ENCODE data around the gene SLC10A7. TPM values are rescaled to one million over a fixed set of nuclear protein-coding genes. Genes with fewer than 3 reads are reported as not detected.

The SLC10A7 gene
- total RNA-seq, 1 experiment from 2014 or later, result 3.9 TPM

- no peak overlapping the region for H3T11ph ChIP-seq (ENCODE audit: low read length)
- no peak for TF ChIP-seq CTCF (conservative IDR thresholded peaks at IDR 0.05)
- Mint-ChIP-seq H3K4me3 (no peak overlapping the region), H3K36me3 (ENCODE audit: insufficient read depth in 1 of 3, low read depth in 3 of 3) (peaks cover 0 to 10% (median 2%) of the 10 kb centered on the region in 3 experiments; a peak in 3 of 7 replicates), H3K27me3 (ENCODE audit: low read depth) (no peaks in the 10 kb centered on the region), H3K9me3 (peaks cover 3 to 6% of the 10 kb centered on the region in 2 experiments; a peak in 2 of 5 replicates), H3K4me1 (peaks cover 4% of the 10 kb centered on the region in 2 experiments; a peak in 2 of 4 replicates), H3K27ac (no peak overlapping the region)
- no peak overlapping the region for H3K9ac ChIP-seq (ENCODE audit: extremely low read depth, insufficient read length, low read length)
- H2BK20ac ChIP-seq (ENCODE audit: low read depth, low read length, poor library complexity, severe bottlenecking), result no peak overlapping the region
- H2BK12ac ChIP-seq (ENCODE audit: insufficient read length, low read depth, low read length), result no peak overlapping the region
- H3K4me1 ChIP-seq (ENCODE audit: insufficient read depth, low read length), result no peaks in the 10 kb centered on the region; the same call in 1 of the 2 replicates
- H2AK5ac ChIP-seq (ENCODE audit: insufficient read length, low read length), result no peak overlapping the region
- H4K8ac ChIP-seq (replicated peaks; ENCODE audit: insufficient read length, low read depth, low read length), result no peak overlapping the region
- H2AFZ ChIP-seq (ENCODE audit: low read length), result no peak overlapping the region
- no peak overlapping the region for H2BK120ac ChIP-seq (ENCODE audit: low read depth, low read length, poor library complexity, severe bottlenecking)
- H3K4ac ChIP-seq (ENCODE audit: low read depth, low read length), result no peak overlapping the region
- no peak overlapping the region for H3K4me2 ChIP-seq (ENCODE audit: insufficient read depth, insufficient read length, low read length)
- no peak overlapping the region for H2BK15ac ChIP-seq (ENCODE audit: low read depth, low read length)
- no peaks in the 10 kb centered on the region for H3K79me1 ChIP-seq (ENCODE audit: insufficient read depth, low read depth, low read length, poor library complexity, severe bottlenecking)
- no peak overlapping the region for H4K91ac ChIP-seq (ENCODE audit: insufficient read length, low read depth, low read length)
- no peak overlapping the region for H4K5ac ChIP-seq (ENCODE audit: insufficient read length, low read depth, low read length)
- no peaks in the 10 kb centered on the region for H3K23me2 ChIP-seq (ENCODE audit: insufficient read length, low read depth, low read length, poor library complexity, severe bottlenecking)
- H4K20me1 ChIP-seq (ENCODE audit: control insufficient read depth, insufficient read depth, insufficient read length), result no peaks in the 10 kb centered on the region
- no peaks in the 10 kb centered on the region for H3K9me3 ChIP-seq (ENCODE audit: control insufficient read depth, low read depth, low read length)
- no peak overlapping the region for H3K23ac ChIP-seq (ENCODE audit: insufficient read length, low read depth, low read length)
- H3K18ac ChIP-seq (ENCODE audit: insufficient read length, low read depth, low read length), result no peak overlapping the region
- H3K14ac ChIP-seq (ENCODE audit: insufficient read depth, low read length), result no peak overlapping the region
- no peaks in the 10 kb centered on the region for H3K27me3 ChIP-seq (ENCODE audit: insufficient read depth, low read length)
- WGBS (ENCODE audit: extremely low coverage, insufficient read length, low lambda C conversion rate), result no CpG with 5 or more reads among the region's 2 CpGs
- H2BK5ac ChIP-seq (ENCODE audit: insufficient read length, low read length), result no peak overlapping the region
- H3K79me2 ChIP-seq (ENCODE audit: insufficient read depth, low read length), result no peaks in the 10 kb centered on the region
- no peak for DNase-seq
- no peak overlapping the region for H3K27ac ChIP-seq (ENCODE audit: insufficient read length, low read depth, low read length)
- H3K56ac ChIP-seq (ENCODE audit: insufficient read length, low read depth, low read length), result no peak overlapping the region
Observed at GRCh38 chr4:146443525-146443924, 78.2 kb downstream of the SLC10A7 start.
